CD4-positive, CD25-positive, alpha-beta regulatory T cell (primary cell): ENCODE results near the gene RBP5. TPM values are rescaled to one million over a fixed set of nuclear protein-coding genes. Genes with fewer than 3 reads are reported as not detected.
A peak's percentile ranks its signal among the peaks of the same experiment; 100 is the strongest.

Source experiments
- ATAC-seq, 2 donors: fragments of 150-1000 bp; cut with Tn5 transposase; one replicate each; pipeline ENCODE4 v1.10.0; 2021; ENCODE audit warnings: low read depth in 2 of 2, moderate number of reproducible peaks in 2 of 2, moderate library complexity in 1 of 2
- DNase-seq, 3 donors: peaks; one replicate each; pipeline versions ENCODE4 v3.0.0 to v3.0.0-alpha.2; 2012 to 2022; ENCODE audit warnings: mixed read lengths in 1 of 3
- H3K27ac ChIP-seq: one replicate; pipeline ENCODE4 v1.7.0; 2013; ENCODE audit warnings: mild to moderate bottlenecking, low read length; ENCODE audit not compliant: insufficient read depth, poor library complexity, severe bottlenecking
- H3K27me3 ChIP-seq: one replicate; pipeline ENCODE4 v1.7.0; 2013; ENCODE audit warnings: low read length; ENCODE audit not compliant: control insufficient read depth, insufficient read depth
- H3K36me3 ChIP-seq: one replicate; pipeline ENCODE4 v1.7.0; 2013; ENCODE audit warnings: mild to moderate bottlenecking, low read length, moderate library complexity; ENCODE audit not compliant: control insufficient read depth, insufficient read depth
- H3K4me1 ChIP-seq: 2 replicates; pipeline ENCODE4 v1.7.0; 2013; ENCODE audit warnings: mild to moderate bottlenecking, low read length; ENCODE audit not compliant: insufficient read depth, control insufficient read depth, poor library complexity, severe bottlenecking
- H3K4me3 ChIP-seq: one replicate; pipeline ENCODE4 v1.7.0; 2013; ENCODE audit warnings: low read depth, mild to moderate bottlenecking, low read length, moderate library complexity
- H3K9me3 ChIP-seq, 2 experiments: 1 replicate in 1 of 2; 2 replicates in 1 of 2; pipeline ENCODE4 v1.7.0; 2013; ENCODE audit warnings: low read length in 2 of 2, mild to moderate bottlenecking in 1 of 2, moderate library complexity in 1 of 2; ENCODE audit not compliant: control insufficient read depth in 2 of 2
- H3K27ac Mint-ChIP-seq, 3 donors: one replicate each; pipeline ENCODE4 v1.8.0; 2020 to 2022; ENCODE audit warnings: mild to moderate bottlenecking in 3 of 3, mixed read lengths in 3 of 3, moderate library complexity in 2 of 3
- H3K27me3 Mint-ChIP-seq: one replicate; pipeline ENCODE4 v1.8.0; 2022; ENCODE audit warnings: mild to moderate bottlenecking, mixed read lengths
- H3K36me3 Mint-ChIP-seq: one replicate; pipeline ENCODE4 v1.8.0; 2020; ENCODE audit warnings: mixed read lengths
- H3K4me1 Mint-ChIP-seq, 4 donors: one replicate each; pipeline ENCODE4 v1.8.0; 2020 to 2022; ENCODE audit warnings: mixed read lengths in 4 of 4, mild to moderate bottlenecking in 1 of 4
- H3K4me3 Mint-ChIP-seq, 4 donors: one replicate each; pipeline ENCODE4 v1.8.0; 2020 to 2022; ENCODE audit warnings: mild to moderate bottlenecking in 4 of 4, mixed read lengths in 4 of 4, moderate library complexity in 3 of 4
- H3K9me3 Mint-ChIP-seq, 7 donors: one replicate each; pipeline ENCODE4 v1.8.0; 2020 to 2022; ENCODE audit warnings: mixed read lengths in 7 of 7, mild to moderate bottlenecking in 3 of 7, moderate library complexity in 2 of 7
- polyA plus RNA-seq, 4 donors: library from polyadenylated mRNA; unstranded; fragments of 300-500 nt; fragmentation: Illumina TruSeq; gene quantifications; one replicate each; pipeline ENCODE4 v1.2.3, GENCODE V29; 2021
- total RNA-seq: library from RNA; stranded (reverse); gene quantifications from one replicate; pipeline ENCODE4 v1.2.3, GENCODE V29; 2022

Gene RBP5
- total and polyA plus RNA-seq, 5 donors from 2014 or later = not detected

GRCh38 chr12:7102582-7102981 is 26.1 kb downstream of the RBP5 start:
- H3K27me3 ChIP-seq = no peaks in the 10 kb centered on the region
- Mint-ChIP-seq H3K36me3 (peaks cover 32% of the 10 kb centered on the region), H3K4me1 (peaks cover 35 to 57% (median 38%) of the 10 kb centered on the region in 4 donors), H3K9me3 (peaks cover 0 to 12% (median 2%) of the 10 kb centered on the region in 7 donors), H3K27ac (peak overlapping the region; percentile 5 to 94 (median 82)), H3K4me3 (no peak overlapping the region), H3K27me3 (no peaks in the 10 kb centered on the region)
- peaks cover 5% of the 10 kb centered on the region for H3K4me1 ChIP-seq
- no peak for ATAC-seq
- peak overlapping the region; percentile 11 for H3K27ac ChIP-seq
- no peak for DNase-seq
- H3K9me3 ChIP-seq = peaks cover 7 to 10% of the 10 kb centered on the region in 2 experiments
- H3K4me3 ChIP-seq = no peak overlapping the region
- H3K36me3 ChIP-seq = peaks cover 32% of the 10 kb centered on the region

GRCh38 chr12:7101694-7102131 is 27.0 kb downstream of the RBP5 start:
- Histone ChIP-seq H3K36me3 (peaks cover 32% of the 10 kb centered on the region), H3K27ac (no peak overlapping the region), H3K4me1 (no peaks in the 10 kb centered on the region), H3K9me3 (peaks cover 7 to 10% of the 10 kb centered on the region in 2 experiments), H3K27me3 (no peaks in the 10 kb centered on the region), H3K4me3 (no peak overlapping the region)
- Mint-ChIP-seq H3K36me3 (peaks cover 32% of the 10 kb centered on the region), H3K9me3 (peaks cover 0 to 12% (median 2%) of the 10 kb centered on the region in 7 donors), H3K4me3 (no peak overlapping the region), H3K27ac (peak overlapping the region in 1 of 3 donors; percentile 36), H3K27me3 (no peaks in the 10 kb centered on the region), H3K4me1 (peaks cover 31 to 51% (median 33%) of the 10 kb centered on the region in 4 donors)
- ATAC-seq = no peak
- no peak for DNase-seq

DNA sequence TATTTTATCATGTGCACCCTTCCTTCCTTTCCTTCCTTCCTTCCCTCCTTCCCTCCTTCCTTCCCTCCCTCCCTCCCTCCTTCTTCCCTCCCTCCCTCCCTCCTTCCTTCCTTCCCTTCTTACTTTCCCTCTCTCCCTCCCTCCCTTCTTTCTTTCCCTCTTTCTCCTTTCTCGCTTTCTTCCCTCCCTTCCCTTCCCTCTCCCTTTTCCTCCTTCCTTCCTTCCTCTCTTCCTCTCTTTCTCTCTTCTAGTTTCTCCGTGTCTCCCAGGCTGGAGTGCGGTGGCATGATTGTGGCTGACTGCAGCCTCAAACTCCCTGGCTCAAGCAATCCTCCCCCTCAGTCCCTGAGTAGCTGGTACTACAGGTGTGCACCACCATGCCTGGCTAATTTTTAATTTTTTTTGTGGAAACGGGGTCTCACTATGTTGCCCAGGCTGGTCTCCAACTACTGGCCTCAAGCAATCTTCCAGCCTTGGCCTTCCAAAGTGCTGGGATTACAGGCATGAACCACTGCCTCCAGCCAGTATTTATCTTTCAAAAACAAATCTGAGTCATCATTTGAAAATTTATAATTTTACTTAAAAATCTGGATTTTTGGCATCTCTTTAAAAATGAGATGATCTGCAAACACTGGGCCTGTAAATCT is 27.5 kb downstream of the RBP5 start:
- H3K4me1 ChIP-seq = no peaks in the 10 kb centered on the region
- H3K27ac Mint-ChIP-seq = no peak overlapping the region
- H3K36me3 ChIP-seq = peaks cover 30% of the 10 kb centered on the region
- no peak overlapping the region for H3K4me3 Mint-ChIP-seq
- no peaks in the 10 kb centered on the region for H3K27me3 ChIP-seq
- peaks cover 0 to 7% (median 2%) of the 10 kb centered on the region in 7 donors for H3K9me3 Mint-ChIP-seq
- DNase-seq (no peak), ATAC-seq (no peak)
- H3K27ac ChIP-seq = no peak overlapping the region
- peaks cover 25 to 45% (median 27%) of the 10 kb centered on the region in 4 donors for H3K4me1 Mint-ChIP-seq
- peaks cover 3 to 7% of the 10 kb centered on the region in 2 experiments for H3K9me3 ChIP-seq
- no peaks in the 10 kb centered on the region for H3K27me3 Mint-ChIP-seq
- H3K4me3 ChIP-seq = no peak overlapping the region
- H3K36me3 Mint-ChIP-seq = peaks cover 30% of the 10 kb centered on the region

DNA sequence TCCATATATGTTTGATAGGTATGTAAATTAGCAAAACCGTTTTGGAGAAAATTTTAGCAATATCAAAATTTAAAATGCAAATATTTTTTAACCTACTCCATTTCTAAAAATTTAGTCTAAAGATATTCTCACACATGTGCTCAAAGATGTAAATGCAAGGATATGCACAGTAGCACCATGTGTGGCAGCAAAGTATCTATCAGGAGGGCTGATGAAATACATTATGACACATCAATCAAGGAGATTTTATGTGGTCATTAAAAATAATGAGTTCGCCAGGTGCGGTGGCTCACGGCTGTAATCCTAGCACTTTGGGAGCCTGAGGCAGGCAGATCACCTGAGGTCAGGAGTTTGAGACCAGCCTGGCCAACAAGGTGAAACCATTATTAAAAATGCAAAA is 28.4 kb downstream of the RBP5 start:
- peaks cover 18 to 38% (median 21%) of the 10 kb centered on the region in 4 donors for H3K4me1 Mint-ChIP-seq
- Histone ChIP-seq H3K9me3 (no peaks in the 10 kb centered on the region), H3K4me1 (no peaks in the 10 kb centered on the region), H3K4me3 (no peak overlapping the region), H3K27ac (no peak overlapping the region), H3K27me3 (no peaks in the 10 kb centered on the region), H3K36me3 (peaks cover 27% of the 10 kb centered on the region)
- no peaks in the 10 kb centered on the region for H3K27me3 Mint-ChIP-seq
- no peak for DNase-seq
- no peaks in the 10 kb centered on the region for H3K9me3 Mint-ChIP-seq
- H3K4me3 Mint-ChIP-seq = no peak overlapping the region
- no peak overlapping the region for H3K27ac Mint-ChIP-seq
- H3K36me3 Mint-ChIP-seq = peaks cover 22% of the 10 kb centered on the region
- ATAC-seq = no peak

DNA sequence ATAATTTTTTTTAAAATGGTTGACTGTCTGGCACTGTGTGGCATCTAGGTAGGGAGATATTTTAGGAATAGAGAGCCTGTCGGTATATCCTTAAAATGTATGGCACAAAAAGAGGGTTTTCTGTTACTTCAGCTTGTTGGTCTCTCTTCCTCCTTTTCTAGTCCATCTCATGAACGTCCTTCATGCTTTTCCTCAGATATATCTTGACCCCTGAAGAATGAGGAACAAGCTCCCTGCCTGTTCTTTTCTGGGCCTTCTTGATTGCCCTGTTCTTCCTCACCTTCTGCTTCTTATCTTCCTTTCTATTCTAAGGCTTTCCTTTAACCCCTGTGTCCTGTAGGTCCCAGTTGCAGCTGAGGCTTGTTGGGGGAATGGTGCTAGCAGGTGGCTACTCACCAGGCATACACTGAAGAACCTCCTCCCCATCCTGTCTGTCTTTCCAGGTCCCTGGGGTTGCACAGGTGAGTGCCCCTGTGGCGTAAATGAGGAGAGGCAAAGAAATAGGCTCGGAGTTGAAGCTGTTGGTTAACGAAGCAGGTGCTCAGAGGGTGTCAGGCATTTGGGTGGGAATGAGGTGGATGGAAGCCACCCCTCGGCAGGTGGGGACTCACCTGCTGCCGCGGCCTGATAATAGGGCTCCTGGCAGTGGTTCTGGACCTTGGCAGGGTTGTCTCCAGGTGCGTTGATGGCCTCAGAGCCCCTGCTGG is 29.2 kb downstream of the RBP5 start:
- Histone ChIP-seq H3K4me3 (no peak overlapping the region), H3K27me3 (no peaks in the 10 kb centered on the region), H3K9me3 (no peaks in the 10 kb centered on the region), H3K27ac (no peak overlapping the region), H3K36me3 (peaks cover 26% of the 10 kb centered on the region), H3K4me1 (no peaks in the 10 kb centered on the region)
- Mint-ChIP-seq H3K4me3 (no peak overlapping the region), H3K27me3 (no peaks in the 10 kb centered on the region), H3K36me3 (peaks cover 22% of the 10 kb centered on the region), H3K9me3 (no peaks in the 10 kb centered on the region), H3K27ac (peak overlapping the region in 1 of 3 donors; percentile 7), H3K4me1 (peaks cover 15 to 30% (median 19%) of the 10 kb centered on the region in 4 donors)
- DNase-seq = no peak
- ATAC-seq = no peak

DNA sequence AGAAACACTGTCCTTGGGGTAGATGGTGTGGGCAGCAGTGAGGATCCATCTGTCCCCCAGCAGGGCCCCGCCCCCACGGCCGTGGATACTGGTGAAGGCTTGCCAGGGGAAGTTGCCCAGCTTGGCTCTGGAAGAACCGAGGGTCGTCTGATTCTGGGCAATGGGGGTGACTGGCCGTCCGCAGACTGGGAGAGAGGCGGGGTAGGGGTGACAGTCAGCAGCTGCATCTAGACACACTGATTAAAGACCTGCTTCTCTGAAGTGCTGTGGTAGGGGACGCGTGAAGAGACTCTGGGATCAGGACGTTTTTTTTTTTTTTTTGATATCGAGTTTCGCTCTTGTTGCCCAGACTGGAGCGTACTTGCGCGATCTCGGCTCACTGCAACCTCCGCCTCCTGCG is 31.7 kb downstream of the RBP5 start:
- Histone ChIP-seq H3K9me3 (no peaks in the 10 kb centered on the region), H3K4me3 (no peak overlapping the region), H3K27me3 (no peaks in the 10 kb centered on the region), H3K36me3 (peaks cover 13% of the 10 kb centered on the region), H3K27ac (no peak overlapping the region), H3K4me1 (peaks cover 4% of the 10 kb centered on the region)
- H3K27me3 Mint-ChIP-seq = peaks cover 7% of the 10 kb centered on the region
- DNase-seq (no peak), ATAC-seq (no peak)
- H3K4me3 Mint-ChIP-seq = no peak overlapping the region
- H3K4me1 Mint-ChIP-seq = peaks cover under 1 to 21% (median 5%) of the 10 kb centered on the region in 4 donors
- peak overlapping the region in 2 of 3 donors; percentile 60 to 62 for H3K27ac Mint-ChIP-seq
- H3K36me3 Mint-ChIP-seq = peaks cover 10% of the 10 kb centered on the region
- H3K9me3 Mint-ChIP-seq = no peaks in the 10 kb centered on the region

DNA sequence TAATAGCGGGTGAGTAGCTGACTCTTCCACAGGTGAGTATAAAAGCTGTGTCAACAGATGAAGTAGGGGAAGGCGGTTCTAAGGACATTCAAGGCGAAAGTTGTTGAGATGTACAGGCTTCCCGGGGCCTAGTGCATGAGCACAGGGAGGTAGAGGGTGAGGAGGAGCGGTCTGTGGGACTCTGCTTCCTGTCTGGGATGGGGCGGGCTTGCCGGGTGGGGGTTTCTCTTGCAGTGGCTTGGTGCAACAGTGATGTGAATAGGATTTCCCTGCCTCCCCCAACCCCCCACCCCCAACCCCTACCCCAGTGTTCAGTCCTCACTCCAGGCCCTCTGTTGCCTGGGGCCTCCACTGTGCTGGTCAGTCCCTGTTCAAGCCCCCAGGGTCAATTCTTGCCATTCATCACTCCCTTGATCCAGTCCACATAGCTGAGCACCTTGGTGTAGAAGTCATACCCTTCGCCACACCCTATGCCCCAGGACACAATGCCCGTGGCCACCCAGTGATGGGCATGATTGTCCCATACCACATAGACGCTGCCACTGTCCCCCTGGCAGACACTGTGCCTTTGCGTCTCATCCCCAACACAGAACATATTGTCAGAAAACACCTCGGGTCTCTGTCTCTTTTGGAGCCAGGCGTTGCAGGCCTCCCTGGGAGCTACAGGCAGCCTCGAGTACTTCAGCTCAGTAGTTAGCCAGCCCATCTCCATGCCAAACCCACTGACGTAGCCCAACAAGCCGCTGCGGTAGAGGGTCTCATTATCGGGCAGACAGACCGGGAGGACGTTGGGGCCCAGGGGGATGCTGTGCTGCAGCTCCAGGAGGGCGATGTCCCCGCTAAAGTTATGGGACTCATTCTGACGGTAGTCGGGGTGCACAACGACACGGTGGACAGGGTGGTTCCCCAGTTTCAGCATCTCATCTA is 32.4 kb downstream of the RBP5 start:
- Mint-ChIP-seq H3K4me3 (peak overlapping the region in 1 of 4 donors; percentile 58), H3K4me1 (peaks cover 0 to 25% (median 5%) of the 10 kb centered on the region in 4 donors), H3K36me3 (peaks cover 7% of the 10 kb centered on the region), H3K27ac (no peak overlapping the region), H3K9me3 (no peaks in the 10 kb centered on the region), H3K27me3 (peaks cover 7% of the 10 kb centered on the region)
- no peak overlapping the region for H3K4me3 ChIP-seq
- H3K4me1 ChIP-seq = peaks cover 8% of the 10 kb centered on the region
- no peaks in the 10 kb centered on the region for H3K27me3 ChIP-seq
- H3K36me3 ChIP-seq = peaks cover 10% of the 10 kb centered on the region
- H3K9me3 ChIP-seq = no peaks in the 10 kb centered on the region
- H3K27ac ChIP-seq = no peak overlapping the region
- no peak for ATAC-seq
- DNase-seq = no peak
